HG02571 (cell line): ENCODE data around the gene NAA40.

Experiments
- ATAC-seq: cut with Tn5 transposase; IDR thresholded peaks from one replicate; pipeline ENCODE4 v1.9.1; 2021; ENCODE audit warnings: mild to moderate bottlenecking, moderate library complexity; ENCODE audit not compliant: unreplicated experiment

Gene NAA40

GRCh38 chr11:63912678-63913077, 26.1 kb upstream of the NAA40 start:
- no peak for ATAC-seq

- no peak for ATAC-seq
Measured at GRCh38 chr11:63913866-63914830, 24.7 kb upstream of the NAA40 start.

GRCh38 chr11:63914896-63915691, 23.7 kb upstream of the NAA40 start:
- no peak for ATAC-seq

GRCh38 chr11:63915961-63916836, 22.6 kb upstream of the NAA40 start:
- no peak for ATAC-seq

GRCh38 chr11:63916837-63917691, 21.7 kb upstream of the NAA40 start, which contains the start of gene RCOR2:
Gene RCOR2, minus strand, starts transcription at chr11:63917164. Its CDS starts 708 bp downstream, at chr11:63916456.
- no peak for ATAC-seq

GRCh38 chr11:63917692-63918506, 20.9 kb upstream of the NAA40 start:
- no peak for ATAC-seq

- ATAC-seq: no peak
Measured at GRCh38 chr11:63918507-63919191, 20.2 kb upstream of the NAA40 start.

GRCh38 chr11:63919267-63920125, 19.3 kb upstream of the NAA40 start:
- ATAC-seq: no peak

- ATAC-seq: no peak
Measured at GRCh38 chr11:63920126-63920938, 18.5 kb upstream of the NAA40 start.

GRCh38 chr11:63920939-63921417, 17.8 kb upstream of the NAA40 start:
- no peak for ATAC-seq

GRCh38 chr11:63922673-63923192, 16.1 kb upstream of the NAA40 start:
- no peak for ATAC-seq

- ATAC-seq: no peak
Measured at GRCh38 chr11:63923319-63923718, 15.5 kb upstream of the NAA40 start.

GRCh38 chr11:63929616-63930015, 9.2 kb upstream of the NAA40 start:
- no peak for ATAC-seq

- ATAC-seq: no peak
Measured at GRCh38 chr11:63931045-63931444, 7.8 kb upstream of the NAA40 start.

- no peak for ATAC-seq
Measured at GRCh38 chr11:63931876-63932275, 6.9 kb upstream of the NAA40 start.

GRCh38 chr11:63933459-63933858, 5.3 kb upstream of the NAA40 start:
- ATAC-seq: no peak
